C4-2B (cell line): ENCODE results near the gene SRPK1.

Experiments
- H3K27ac ChIP-seq: fragments of 450-650 bp; 2 replicates; pipeline ENCODE4 v1.5.1; 2017
- ZFX ChIP-seq: fragments of 450-650 bp; IDR thresholded peaks from 2 replicates; pipeline ENCODE4 v1.6.1; 2017
- TF ChIP-seq, protein P1 (sequence below): fragments of 450-650 bp; conservative IDR thresholded peaks from 2 replicates; pipeline ENCODE4 v1.5.1; 2017; ENCODE audit warnings: mild to moderate bottlenecking

Gene SRPK1

DNA sequence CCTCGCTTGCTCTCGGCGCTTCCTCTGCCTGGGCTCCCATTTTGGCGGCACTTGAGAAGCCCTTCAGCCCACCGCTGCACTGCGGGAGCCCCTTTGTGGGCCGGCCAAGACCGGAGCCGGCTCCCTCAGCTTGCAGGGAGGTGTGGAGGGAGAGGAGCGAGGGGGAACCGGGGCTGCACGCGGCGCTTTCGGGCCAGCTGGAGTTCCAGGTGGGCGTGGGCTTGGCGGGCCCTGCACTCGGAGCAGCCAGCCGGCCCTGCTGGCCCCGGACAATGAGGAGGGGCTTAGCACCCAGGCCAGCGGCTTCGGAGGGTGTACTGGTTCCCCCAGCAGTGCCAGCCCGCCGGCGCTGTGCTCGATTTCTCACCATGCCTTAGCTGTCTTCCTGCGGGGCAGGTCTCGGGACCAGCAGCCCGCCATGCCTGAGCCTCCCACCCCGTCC lies 10.2 kb upstream of the SRPK1 start:
- H3K27ac ChIP-seq: no peak overlapping the region
- no peak for TF ChIP-seq ZFX

DNA sequence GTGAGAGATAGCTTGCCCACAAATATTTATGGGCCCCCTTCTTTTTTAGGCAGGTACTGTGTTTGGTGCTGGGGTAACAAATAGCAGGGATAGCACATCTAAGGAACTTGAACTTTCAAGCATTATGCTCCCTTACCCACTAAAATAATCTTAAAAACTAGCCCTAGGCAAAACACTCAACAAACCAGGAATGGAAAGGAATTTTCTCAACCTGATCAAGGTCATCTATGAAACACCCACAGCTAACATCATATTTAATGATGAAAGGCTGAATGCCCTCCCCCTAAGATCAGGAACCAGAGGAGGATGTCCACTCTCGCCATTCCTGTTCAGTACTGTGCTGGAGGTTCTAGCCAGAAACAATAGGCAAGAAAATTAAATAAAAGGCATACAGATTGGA lies 8.7 kb upstream of the SRPK1 start:
- no peak for TF ChIP-seq ZFX
- TF ChIP-seq, protein P1, sequence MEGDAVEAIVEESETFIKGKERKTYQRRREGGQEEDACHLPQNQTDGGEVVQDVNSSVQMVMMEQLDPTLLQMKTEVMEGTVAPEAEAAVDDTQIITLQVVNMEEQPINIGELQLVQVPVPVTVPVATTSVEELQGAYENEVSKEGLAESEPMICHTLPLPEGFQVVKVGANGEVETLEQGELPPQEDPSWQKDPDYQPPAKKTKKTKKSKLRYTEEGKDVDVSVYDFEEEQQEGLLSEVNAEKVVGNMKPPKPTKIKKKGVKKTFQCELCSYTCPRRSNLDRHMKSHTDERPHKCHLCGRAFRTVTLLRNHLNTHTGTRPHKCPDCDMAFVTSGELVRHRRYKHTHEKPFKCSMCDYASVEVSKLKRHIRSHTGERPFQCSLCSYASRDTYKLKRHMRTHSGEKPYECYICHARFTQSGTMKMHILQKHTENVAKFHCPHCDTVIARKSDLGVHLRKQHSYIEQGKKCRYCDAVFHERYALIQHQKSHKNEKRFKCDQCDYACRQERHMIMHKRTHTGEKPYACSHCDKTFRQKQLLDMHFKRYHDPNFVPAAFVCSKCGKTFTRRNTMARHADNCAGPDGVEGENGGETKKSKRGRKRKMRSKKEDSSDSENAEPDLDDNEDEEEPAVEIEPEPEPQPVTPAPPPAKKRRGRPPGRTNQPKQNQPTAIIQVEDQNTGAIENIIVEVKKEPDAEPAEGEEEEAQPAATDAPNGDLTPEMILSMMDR: no peak
- no peak overlapping the region for H3K27ac ChIP-seq

DNA sequence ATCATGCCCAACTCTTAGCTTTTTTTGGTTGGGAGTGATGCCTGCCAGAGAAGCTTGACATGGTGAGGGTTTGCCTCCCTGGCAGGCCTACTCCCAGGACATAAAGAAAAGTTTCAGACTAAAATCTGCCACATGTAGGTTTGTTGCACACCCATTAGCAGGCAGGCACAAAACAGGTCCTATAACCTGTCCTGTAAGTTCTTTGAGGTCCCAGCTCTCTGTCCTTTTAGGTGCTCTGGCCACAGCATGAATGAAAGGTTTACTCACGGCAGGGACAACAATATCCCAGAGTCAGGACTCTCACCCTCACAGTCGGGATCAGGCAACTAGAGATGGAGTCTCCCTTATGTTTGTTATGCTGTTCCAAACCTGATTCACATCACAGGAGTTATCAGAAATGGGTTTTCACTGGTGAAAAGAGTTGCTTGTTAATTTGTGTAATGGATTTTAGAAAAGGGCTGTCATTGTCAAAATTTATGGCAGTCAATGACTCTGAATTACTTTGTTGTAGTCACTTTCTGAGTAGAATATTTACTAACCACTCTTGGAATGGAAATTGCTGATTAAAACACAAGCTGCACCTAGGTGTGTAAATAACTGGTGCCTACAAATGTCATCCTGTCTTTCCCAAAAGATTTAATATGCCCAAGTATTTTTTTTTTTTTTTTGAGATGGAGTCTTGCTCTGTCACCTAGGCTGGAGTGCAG lies 5.8 kb upstream of the SRPK1 start:
- H3K27ac ChIP-seq: no peak overlapping the region; the same call in 1 of the 2 replicates
- TF ChIP-seq ZFX: no peak
- TF ChIP-seq, protein P1: no peak

DNA sequence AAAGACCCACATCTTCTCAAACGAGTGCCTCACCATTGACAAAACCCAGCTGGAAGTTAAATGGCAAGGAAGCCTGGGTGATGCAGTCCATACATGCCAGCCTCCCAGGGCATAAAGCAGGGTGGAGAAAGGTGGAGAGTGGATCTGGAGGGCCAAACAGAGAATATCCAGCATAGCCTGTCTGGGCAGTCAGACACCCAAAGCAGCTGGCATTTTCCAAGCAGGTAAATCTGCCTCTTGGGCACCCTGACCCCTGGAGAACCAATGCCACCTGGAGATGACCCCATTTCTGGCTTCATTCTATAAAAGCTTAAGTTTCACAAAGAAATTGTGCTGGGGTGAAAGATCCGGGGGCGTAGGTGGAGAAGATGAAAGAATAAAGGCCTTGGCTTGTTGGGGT lies 5.1 kb upstream of the SRPK1 start:
- no peak for TF ChIP-seq ZFX
- TF ChIP-seq, protein P1: no peak
- H3K27ac ChIP-seq: no peak overlapping the region; the same call in 1 of the 2 replicates

DNA sequence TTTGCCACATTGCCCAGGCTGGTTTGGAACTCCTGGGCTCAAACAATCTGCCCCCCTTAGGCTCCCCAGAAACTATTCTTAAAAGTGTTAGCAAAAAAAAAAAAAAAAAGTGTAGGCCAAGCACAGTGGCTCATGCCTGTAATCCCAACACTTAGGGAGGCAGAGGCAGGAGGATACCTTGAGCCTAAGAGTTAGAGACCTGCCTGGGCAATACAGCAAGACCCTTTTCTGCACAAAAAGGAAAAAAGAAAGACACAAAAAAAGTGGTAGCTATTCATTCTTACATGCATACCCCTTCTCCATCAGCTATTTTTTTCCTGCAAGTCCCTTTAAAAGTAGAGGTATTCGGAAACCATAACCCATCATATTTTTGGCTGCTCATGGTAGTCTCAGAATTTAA lies 3.2 kb upstream of the SRPK1 start:
- H3K27ac ChIP-seq: no peak overlapping the region
- TF ChIP-seq, protein P1: no peak
- TF ChIP-seq ZFX: no peak

DNA sequence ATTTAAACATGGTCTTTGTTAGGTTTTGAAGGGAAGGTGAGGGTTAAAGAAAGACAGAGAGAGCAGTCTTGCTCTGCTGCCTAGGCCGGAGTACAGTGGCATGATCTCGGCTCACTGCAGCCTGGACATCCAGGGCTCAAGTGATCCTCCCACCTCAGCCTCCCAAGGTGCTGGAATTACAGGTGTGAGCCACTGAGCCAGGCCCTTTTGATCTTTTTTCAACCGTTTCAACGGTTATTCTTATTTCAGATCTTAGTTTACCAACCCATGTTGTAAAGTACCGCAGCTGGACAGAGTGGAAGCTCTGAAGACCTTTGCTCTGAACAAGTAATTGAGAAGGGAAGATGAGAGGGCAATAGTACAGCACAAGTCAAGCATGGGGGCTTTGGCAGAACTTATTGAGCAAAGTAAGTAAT lies 1.2 kb upstream of the SRPK1 start:
- H3K27ac ChIP-seq: no peak overlapping the region
- TF ChIP-seq, protein P1: no peak
- TF ChIP-seq ZFX: no peak

DNA sequence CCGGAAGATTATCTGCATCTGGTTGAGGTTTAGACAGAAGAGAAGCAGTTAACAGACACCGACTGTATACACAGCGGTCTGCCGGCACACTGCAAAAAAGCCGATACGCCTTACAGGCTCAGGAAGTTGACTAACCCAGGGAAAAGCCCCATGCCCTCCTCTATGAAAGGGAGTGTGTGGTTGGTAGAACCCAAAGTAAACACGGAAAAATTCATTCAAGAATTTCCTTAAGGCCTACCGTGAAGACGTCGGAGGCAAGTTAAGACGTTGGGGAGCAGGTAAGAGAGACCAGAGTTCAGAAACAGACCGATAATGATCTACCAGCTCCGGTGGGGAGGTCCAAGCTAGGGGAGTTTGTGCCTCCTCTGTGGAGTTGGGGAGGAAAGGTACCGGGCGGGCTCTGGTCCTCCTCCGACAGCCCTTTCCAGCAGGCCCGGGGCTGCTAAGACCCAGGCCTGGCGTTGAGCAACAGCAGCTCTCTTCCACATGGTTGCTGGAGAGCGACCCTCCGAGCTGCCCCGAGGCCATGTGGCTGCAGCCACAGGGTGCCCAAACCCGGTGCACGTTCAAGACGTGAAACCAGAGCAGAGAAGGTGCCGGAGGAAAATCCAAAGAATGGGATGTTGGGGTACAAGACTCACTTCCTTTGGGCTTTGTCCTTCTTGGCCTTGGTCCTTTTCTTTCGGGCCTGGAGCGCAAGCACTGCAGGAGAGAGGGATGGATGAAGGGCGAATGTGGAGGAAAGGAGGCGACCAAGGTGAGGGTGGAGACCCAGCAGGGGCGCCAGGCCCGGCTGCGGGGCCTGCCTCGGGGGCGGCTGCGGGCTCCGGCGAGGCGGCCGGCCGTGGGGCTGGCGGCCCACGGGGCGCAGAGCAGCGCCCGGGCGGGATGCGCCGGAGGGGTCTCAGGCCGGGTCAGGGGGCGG lies 809 bp downstream of the SRPK1 start:
- peak overlapping the region; percentile 84 for H3K27ac ChIP-seq
- TF ChIP-seq, protein P1: no peak
- TF ChIP-seq ZFX: peak; percentile 79
